Mesenchymal stem cell (in vitro differentiated cells and primary cell): Measurements from ENCODE around the gene HEY2.

Experiments
- DNase-seq: peaks from one replicate; pipeline ENCODE4 v3.0.0-alpha.2; 2013
- H2AFZ ChIP-seq: one replicate; pipeline ENCODE4 v1.6.1; 2013; ENCODE audit warnings: low read depth, mild to moderate bottlenecking, control low read depth, inconsistent platforms, low read length, moderate library complexity
- H2AK5ac ChIP-seq: 2 replicates; pipeline ENCODE4 v1.6.1; 2013; ENCODE audit warnings: low read length, moderate library complexity, mild to moderate bottlenecking, inconsistent platforms; ENCODE audit not compliant: severe bottlenecking
- H2BK120ac ChIP-seq: one replicate; pipeline ENCODE4 v1.6.1; 2013; ENCODE audit warnings: low read depth, mild to moderate bottlenecking, inconsistent platforms, low read length, moderate library complexity
- H2BK12ac ChIP-seq, 2 experiments: one replicate each; pipeline ENCODE4 v1.6.1; 2013; ENCODE audit warnings: inconsistent platforms in 2 of 2, low read length in 2 of 2, mild to moderate bottlenecking in 2 of 2, moderate library complexity in 2 of 2, control low read depth in 1 of 2
- H2BK15ac ChIP-seq: one replicate; pipeline ENCODE4 v1.6.1; 2013; ENCODE audit warnings: mild to moderate bottlenecking, low read depth, inconsistent platforms; ENCODE audit not compliant: poor library complexity, severe bottlenecking
- H2BK5ac ChIP-seq: 2 replicates; pipeline ENCODE4 v1.6.1; 2013; ENCODE audit warnings: low read depth, mild to moderate bottlenecking, low read length, control low read depth, inconsistent platforms; ENCODE audit not compliant: poor library complexity, severe bottlenecking
- H3K14ac ChIP-seq, 2 experiments: one replicate each; pipeline ENCODE4 v1.6.1; 2013; ENCODE audit warnings: inconsistent platforms in 2 of 2, low read length in 2 of 2, control low read depth in 1 of 2, mild to moderate bottlenecking in 1 of 2, moderate library complexity in 1 of 2
- H3K18ac ChIP-seq, 2 experiments: one replicate each; pipeline ENCODE4 v1.6.1; 2013; ENCODE audit warnings: inconsistent platforms in 2 of 2, low read length in 2 of 2, control low read depth in 1 of 2, low read depth in 1 of 2, mild to moderate bottlenecking in 1 of 2
- H3K23ac ChIP-seq, 2 experiments: one replicate each; pipeline ENCODE4 v1.6.1; 2013; ENCODE audit warnings: inconsistent platforms in 2 of 2, low read length in 2 of 2, mild to moderate bottlenecking in 2 of 2, moderate library complexity in 2 of 2, control low read depth in 1 of 2
- H3K27ac ChIP-seq: 2 replicates; pipeline ENCODE4 v1.5.1; 2013; ENCODE audit warnings: mild to moderate bottlenecking, moderate library complexity, low read length, control low read depth, inconsistent platforms; ENCODE audit not compliant: poor library complexity, severe bottlenecking
- H3K27me3 ChIP-seq, 2 experiments: 2 replicates each; pipeline versions ENCODE4 v1.6.1 to v1.7.0; 2013; ENCODE audit warnings: low read length in 2 of 2, mild to moderate bottlenecking in 2 of 2, moderate library complexity in 2 of 2, control low read depth in 1 of 2, inconsistent platforms in 1 of 2; ENCODE audit not compliant: control insufficient read depth in 1 of 2, insufficient read depth in 1 of 2
- H3K36me3 ChIP-seq, 2 experiments: 2 replicates each; pipeline versions ENCODE4 v1.6.1 to v1.7.0; 2013; ENCODE audit warnings: low read length in 2 of 2, control low read depth in 1 of 2, inconsistent platforms in 1 of 2, low read depth in 1 of 2, mild to moderate bottlenecking in 1 of 2; ENCODE audit not compliant: insufficient read depth in 2 of 2, control insufficient read depth in 1 of 2
- H3K4ac ChIP-seq, 2 experiments: one replicate each; pipeline ENCODE4 v1.6.1; 2013; ENCODE audit warnings: inconsistent platforms in 2 of 2, low read length in 2 of 2, mild to moderate bottlenecking in 2 of 2, moderate library complexity in 2 of 2, control low read depth in 1 of 2, low read depth in 1 of 2
- H3K4me1 ChIP-seq: 2 replicates; pipeline ENCODE4 v1.6.1; 2013; ENCODE audit warnings: low read depth, low read length, control low read depth; ENCODE audit not compliant: control insufficient read depth, insufficient read depth
- H3K4me2 ChIP-seq: 2 replicates; pipeline ENCODE4 v1.6.1; 2013; ENCODE audit warnings: low read length, mild to moderate bottlenecking, inconsistent platforms; ENCODE audit not compliant: poor library complexity, severe bottlenecking
- H3K4me3 ChIP-seq, 2 experiments: 2 replicates each; pipeline versions ENCODE4 v1.5.1 to v1.7.0; 2013; ENCODE audit warnings: low read length in 2 of 2, mild to moderate bottlenecking in 2 of 2, control low read depth in 1 of 2, low read depth in 1 of 2; ENCODE audit not compliant: insufficient read depth in 1 of 2
- H3K79me1 ChIP-seq: replicated peaks from 2 replicates; pipeline ENCODE4 v1.6.1; 2013; ENCODE audit warnings: mild to moderate bottlenecking, control low read depth, low read length, inconsistent platforms; ENCODE audit not compliant: poor library complexity, severe bottlenecking
- H3K9ac ChIP-seq: 2 replicates; pipeline ENCODE4 v1.7.0; 2013; ENCODE audit warnings: mild to moderate bottlenecking, low read length, moderate library complexity
- H3K9me3 ChIP-seq: 2 replicates; pipeline ENCODE4 v1.7.0; 2013; ENCODE audit warnings: mild to moderate bottlenecking, low read length; ENCODE audit not compliant: control insufficient read depth
- H4K8ac ChIP-seq: one replicate; pipeline ENCODE4 v1.6.1; 2013; ENCODE audit warnings: inconsistent platforms, mild to moderate bottlenecking, low read length, moderate library complexity
- H4K91ac ChIP-seq: one replicate; pipeline ENCODE4 v1.6.1; 2013; ENCODE audit warnings: mild to moderate bottlenecking, low read length, inconsistent platforms
- WGBS: methylation state at CpG from one replicate; pipeline ENCODE4 v1.1.7; 2013; ENCODE audit warnings: mixed read lengths; 5-methylcytosine and 5-hydroxymethylcytosine counted together

HEY2 gene

DNA sequence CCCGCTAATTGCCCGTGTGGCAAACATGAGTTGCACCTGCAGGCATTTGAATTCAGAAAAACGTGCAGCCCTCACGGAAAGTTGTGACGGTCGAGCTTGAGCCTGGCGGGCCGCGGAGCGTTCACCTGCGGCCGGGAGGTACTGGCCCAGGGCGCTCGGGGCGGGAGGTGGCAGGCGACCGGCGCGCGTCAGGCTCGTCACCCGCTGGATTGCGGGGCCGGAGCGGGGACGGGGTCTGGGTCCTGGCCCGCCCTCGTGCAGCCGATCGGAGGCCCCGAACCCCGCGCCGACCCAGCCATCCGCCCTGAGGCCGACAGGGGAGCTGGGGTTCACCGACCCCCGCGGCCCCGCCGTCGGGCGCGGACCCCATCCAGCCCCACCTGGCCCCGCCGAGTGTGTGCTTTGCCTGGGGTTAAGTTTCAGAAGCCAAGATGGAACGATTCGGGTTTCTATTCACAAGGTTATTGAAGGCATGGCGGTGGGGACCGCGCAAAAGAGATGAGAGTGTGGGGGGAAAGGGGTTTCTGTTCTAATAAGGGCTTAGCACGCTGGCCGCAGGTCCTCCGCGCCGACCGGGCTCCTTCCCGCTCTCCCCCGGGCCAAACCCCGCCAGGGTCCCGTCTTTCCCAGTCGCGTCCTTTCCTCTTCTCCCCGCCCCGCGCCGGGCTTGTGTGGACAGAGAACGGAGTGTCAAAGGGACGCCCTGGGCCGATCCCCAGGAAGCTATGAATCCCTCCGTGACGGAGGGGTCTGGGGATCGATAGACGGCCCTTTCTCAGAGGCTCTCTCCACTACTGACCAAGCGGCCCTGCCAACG, 1.6 kb upstream of the HEY2 start:
- Histone ChIP-seq H2AFZ (peak overlapping the region; percentile 73), H4K91ac (no peak overlapping the region), H2BK12ac (no peak overlapping the region), H3K9me3 (no peaks in the 10 kb centered on the region), H3K18ac (no peak overlapping the region), H2AK5ac (no peak overlapping the region), H3K14ac (no peak overlapping the region), H3K27ac (no peak overlapping the region), H2BK120ac (no peak overlapping the region), H3K27me3 (peaks cover 5 to 57% of the 10 kb centered on the region in 2 experiments), H3K4ac (no peak overlapping the region), H2BK15ac (no peak overlapping the region), H3K4me2 (peak overlapping the region; percentile 96), H4K8ac (no peak overlapping the region), H3K4me3 (peak overlapping the region; percentile 55 to 82), H3K4me1 (peaks cover 22% of the 10 kb centered on the region), H3K79me1 (no peaks in the 10 kb centered on the region), H3K9ac (peak overlapping the region; percentile 63), H3K36me3 (no peaks in the 10 kb centered on the region), H3K23ac (peak overlapping the region in 1 of 2 experiments; percentile 70), H2BK5ac (no peak overlapping the region)
- DNase-seq, result peak; percentile 59
- under 1% methylated on average over 69 of the region's 76 CpGs for WGBS

DNA sequence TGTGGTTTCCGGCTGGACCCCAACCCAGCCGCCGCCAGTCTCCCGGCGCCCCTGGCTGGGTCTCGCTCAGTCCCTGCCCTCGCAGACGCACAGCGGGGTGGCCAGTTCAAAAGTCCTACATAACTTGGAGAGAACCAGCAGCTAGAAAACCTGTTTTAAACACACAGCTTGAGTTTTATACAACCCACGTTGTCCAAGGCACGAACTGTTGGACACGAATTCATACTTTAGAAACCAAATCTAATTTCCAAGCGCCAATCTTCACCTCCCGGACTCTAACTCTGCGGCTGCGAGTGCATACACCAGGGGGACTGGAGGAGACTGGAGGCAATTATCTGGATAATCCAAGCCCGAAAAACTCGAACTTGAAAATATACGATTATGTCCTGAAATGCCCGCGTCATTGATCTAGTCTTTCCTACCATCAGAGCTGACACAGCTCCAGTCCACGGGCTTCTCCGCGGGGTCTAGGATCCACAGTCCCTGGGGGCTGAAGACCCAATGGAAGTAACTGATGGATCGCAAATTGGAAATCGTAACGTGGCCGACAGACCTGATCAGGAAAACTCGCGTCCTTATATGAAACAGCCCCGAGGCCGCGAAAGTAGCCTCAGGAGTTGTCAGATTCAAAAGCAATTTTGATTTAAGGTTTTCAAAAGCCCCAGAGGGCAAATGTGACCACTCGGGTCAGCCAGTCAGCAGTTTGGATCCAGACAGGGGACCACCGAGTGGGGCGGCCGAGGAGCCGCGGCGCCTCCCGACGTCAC, 843 bp upstream of the HEY2 start:
- DNase-seq, result peak; percentile 56
- Histone ChIP-seq H3K4me2 (peak overlapping the region; percentile 96), H3K18ac (no peak overlapping the region), H3K4me1 (peaks cover 22% of the 10 kb centered on the region), H2BK120ac (no peak overlapping the region), H3K36me3 (no peaks in the 10 kb centered on the region), H4K8ac (no peak overlapping the region), H3K27ac (no peak overlapping the region), H3K14ac (no peak overlapping the region), H2BK12ac (no peak overlapping the region), H3K79me1 (no peaks in the 10 kb centered on the region), H2AK5ac (no peak overlapping the region), H3K23ac (no peak overlapping the region), H3K9ac (peak overlapping the region; percentile 63), H3K4me3 (peak overlapping the region; percentile 79 to 82), H4K91ac (no peak overlapping the region), H2BK5ac (no peak overlapping the region), H3K4ac (no peak overlapping the region), H2BK15ac (no peak overlapping the region), H3K9me3 (no peaks in the 10 kb centered on the region), H2AFZ (peak overlapping the region; percentile 88), H3K27me3 (peaks cover 5 to 58% of the 10 kb centered on the region in 2 experiments)
- under 1% methylated on average over 42 of the region's 42 CpGs for WGBS

DNA sequence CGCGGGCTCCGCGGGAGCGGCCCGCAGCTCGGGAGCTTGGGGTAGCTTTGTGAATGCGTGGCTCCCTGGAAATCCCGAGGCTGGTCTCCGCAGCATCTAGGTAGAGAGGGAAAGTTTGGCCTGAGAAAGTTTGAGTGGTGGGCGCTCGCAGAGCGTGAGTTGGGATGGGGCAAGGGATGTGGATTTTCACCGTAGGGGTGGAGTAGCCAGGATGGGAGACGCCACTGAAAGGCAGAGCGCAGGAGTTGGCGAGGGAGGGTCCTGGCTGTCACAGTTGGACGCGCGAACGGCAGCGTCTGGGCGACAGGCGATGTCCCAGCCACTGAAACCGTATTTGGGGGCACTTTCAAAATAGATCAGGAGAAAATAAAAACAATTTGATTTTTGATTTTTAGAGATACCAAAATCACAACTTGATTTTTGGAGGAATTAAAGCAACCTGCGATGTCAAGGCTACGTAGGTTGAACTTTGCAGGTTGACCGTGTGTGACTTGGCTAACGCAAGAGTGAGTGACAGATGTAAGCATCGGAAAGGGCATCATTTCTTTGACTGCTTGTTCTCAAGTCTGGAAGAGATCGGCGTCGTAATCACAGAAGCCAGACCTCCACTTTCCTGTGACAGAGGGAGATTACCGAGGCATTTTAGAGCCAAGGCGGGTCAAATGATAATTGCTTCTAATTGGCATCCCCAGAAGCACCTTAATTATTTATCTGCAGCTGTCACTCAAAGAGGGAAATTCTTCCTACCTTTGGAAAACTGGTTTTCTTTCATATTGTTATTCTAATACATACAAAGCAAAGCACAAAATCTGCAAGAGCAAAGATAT, 646 bp downstream of the HEY2 start:
- Histone ChIP-seq H3K14ac (no peak overlapping the region), H2AK5ac (no peak overlapping the region), H3K23ac (peak overlapping the region in 1 of 2 experiments; percentile 75), H3K79me1 (no peaks in the 10 kb centered on the region), H3K4me1 (peaks cover 22% of the 10 kb centered on the region), H3K9ac (peak overlapping the region; percentile 64), H2AFZ (peak overlapping the region; percentile 71), H2BK5ac (no peak overlapping the region), H2BK120ac (no peak overlapping the region), H2BK15ac (no peak overlapping the region), H2BK12ac (no peak overlapping the region), H3K27me3 (peaks cover 5 to 55% of the 10 kb centered on the region in 2 experiments), H3K9me3 (no peaks in the 10 kb centered on the region), H3K36me3 (no peaks in the 10 kb centered on the region), H3K18ac (peak overlapping the region in 1 of 2 experiments; percentile 62), H3K4me3 (peak overlapping the region; percentile 79 to 82), H4K8ac (peak overlapping the region; percentile 64), H3K27ac (no peak overlapping the region), H3K4me2 (peak overlapping the region; percentile 96), H3K4ac (no peak overlapping the region), H4K91ac (no peak overlapping the region)
- WGBS, result 2% methylated on average over 34 of the region's 35 CpGs
- DNase-seq, result no peak
